Stimulated activated CD4-positive, alpha-beta T cell treated with anti-CD3 and anti-CD28 coated beads, Interleukin-4, amount 100 ng/mL, for 4 hours (primary cell): ENCODE data around the gene SLC38A8.

ENCODE experiments used
- DNase-seq, 2 experiments: peaks; one replicate each; pipeline ENCODE4 v3.0.0-alpha.2; 2020

Gene SLC38A8

DNA sequence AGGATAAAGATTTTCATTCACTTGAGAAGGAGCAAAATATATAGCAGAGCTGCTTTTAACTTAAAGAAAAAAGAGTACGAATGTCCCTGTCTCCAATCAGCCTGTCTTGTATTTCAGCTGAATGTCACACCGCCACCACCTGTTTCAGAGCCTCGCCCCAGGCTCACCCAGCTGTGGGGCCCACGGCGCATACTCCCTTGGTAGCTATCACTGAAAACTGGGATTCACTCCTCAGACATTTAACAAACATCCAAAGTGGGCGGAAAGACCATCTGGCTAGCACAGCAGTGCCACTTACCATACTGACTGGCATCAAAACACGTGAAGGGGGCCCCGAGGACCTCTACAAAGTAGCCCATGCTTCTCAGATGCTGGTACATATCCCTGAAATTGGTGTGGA, 25.4 kb upstream of the SLC38A8 start:
- no peak for DNase-seq

DNA sequence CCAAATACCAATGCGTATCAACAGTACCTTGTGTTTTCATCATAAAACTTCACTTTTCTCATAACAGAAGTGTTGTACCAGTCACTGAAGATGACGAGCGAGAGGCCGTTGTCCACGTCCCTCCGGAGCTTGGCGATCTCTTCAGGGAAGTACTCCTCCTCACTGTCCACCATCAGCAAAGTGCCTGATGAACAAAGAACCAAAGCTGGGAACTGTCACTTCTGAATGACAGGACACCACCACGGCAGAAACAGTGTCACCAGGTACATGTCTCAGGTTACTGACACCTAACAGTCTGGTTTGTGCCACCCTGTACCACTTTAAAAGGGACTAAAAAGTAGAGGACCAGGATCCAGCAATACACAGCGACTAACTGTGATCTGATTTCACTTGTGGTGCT, 25.0 kb upstream of the SLC38A8 start:
- DNase-seq = no peak

DNA sequence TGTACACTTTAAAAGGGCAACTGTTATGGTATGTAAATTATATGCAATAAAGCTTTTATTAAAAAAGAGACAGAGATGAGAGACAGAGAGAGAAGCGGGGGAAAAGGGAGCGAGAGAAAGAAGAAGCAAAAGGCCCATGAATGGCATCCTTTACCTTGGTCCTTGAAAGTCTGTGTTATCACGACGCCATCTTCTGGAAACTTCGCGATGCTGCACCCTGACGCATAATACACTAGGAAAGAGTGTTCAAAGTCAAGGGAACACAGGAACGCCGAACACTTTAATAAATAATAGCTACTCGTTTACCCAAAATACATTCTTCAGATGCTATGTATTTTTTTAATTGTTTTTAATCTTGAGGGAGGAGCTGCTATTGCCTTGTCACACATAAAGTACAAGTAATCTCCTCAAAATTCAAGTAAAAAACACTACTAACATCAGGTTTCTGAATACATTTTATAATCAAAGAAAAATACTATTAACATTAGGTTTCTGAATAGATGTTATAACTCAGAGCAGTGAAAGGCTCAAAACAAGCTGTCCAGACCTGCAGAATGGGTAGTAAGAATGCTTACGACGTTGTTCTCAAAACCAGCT, 23.0 kb upstream of the SLC38A8 start:
- peak; percentile 14 to 23 for DNase-seq

DNA sequence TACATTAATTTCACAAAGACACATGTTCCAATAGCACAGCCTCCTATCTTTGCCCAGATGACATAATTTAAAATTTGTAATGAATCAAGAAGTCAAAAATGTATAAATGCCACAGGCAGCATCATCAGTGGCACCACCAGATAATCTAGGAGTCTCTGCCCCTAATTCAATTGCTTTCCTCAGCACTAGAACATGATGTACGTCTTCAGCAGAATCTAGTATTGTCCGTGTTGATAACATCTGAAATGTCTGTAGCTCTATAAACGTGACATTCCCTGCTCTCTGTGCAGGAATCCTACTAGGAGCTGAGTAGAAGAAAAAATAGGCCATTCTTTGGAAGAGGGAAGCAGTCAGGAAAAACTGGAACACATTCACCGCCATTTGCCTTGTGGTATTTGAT, 21.4 kb upstream of the SLC38A8 start:
- DNase-seq = no peak

DNA sequence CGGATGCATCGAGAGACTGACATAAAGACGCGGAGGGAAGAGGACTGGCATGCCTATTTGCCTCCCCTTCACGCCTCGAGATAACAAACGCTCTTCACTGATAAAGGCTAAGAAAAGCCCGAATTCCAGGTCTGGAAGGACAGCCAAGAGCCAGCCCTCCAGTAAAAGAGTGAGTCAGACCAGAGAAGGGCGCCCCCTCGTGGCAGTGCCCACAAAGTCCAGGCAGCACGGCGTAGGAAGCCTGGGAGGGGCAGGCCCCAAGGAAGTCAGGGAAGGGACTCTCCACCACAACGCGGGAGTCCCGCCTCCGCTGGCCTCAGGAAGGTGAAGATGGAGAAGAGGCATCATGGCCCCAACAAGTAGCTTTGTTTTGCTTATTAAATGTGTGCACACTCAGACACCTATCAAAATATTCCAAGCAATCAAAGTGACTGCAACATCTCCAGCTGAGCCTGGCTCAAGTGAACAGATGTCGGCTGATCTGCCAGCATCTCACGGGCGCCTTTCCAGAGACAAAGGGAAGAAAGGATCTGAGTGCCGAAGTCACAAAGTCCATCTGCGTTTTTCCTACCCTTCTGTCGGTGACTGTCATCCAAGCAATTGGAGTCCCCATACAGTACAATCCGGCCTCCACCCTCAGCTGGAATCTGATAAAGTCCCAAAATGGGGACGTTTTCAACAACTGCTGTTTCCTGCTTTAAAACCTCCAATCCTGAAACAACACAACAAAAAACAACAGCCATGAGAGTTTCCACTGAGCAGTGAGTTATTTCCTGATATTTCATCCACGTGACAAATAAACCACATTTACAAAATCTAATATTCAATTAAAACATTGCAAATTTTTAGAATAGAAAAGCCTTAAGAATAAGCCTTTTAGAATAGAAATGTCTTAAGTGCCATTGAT, 20.4 kb upstream of the SLC38A8 start:
- peak; percentile 43 to 64 for DNase-seq

DNA sequence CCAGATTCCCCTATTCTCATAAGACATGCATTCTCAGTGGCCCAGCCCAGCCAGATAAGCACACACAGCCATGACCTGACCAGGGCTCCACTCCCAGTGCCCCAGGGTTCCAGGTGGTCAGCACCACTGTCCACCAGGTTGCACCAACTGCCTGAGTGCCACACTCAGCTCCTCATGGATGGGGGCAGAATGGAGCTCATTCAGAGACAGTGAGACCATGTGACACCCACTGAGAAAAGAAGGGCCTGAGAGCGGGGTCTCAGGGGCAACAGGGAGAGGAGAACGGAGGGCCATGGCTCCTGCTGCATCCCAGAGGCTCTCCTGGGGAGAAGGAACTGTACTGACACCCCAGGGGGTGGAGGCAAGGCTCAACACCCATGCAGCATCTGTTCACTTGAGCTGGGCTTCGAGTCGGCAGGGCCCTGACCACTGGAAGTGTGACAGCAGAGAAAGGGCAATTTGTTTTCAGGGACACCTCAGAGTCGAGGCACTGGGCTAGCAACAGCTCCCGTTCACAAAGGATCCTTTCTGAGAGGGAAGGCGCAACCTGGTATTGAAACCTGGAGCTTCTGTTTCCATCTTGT, 18.7 kb upstream of the SLC38A8 start:
- no peak for DNase-seq

DNA sequence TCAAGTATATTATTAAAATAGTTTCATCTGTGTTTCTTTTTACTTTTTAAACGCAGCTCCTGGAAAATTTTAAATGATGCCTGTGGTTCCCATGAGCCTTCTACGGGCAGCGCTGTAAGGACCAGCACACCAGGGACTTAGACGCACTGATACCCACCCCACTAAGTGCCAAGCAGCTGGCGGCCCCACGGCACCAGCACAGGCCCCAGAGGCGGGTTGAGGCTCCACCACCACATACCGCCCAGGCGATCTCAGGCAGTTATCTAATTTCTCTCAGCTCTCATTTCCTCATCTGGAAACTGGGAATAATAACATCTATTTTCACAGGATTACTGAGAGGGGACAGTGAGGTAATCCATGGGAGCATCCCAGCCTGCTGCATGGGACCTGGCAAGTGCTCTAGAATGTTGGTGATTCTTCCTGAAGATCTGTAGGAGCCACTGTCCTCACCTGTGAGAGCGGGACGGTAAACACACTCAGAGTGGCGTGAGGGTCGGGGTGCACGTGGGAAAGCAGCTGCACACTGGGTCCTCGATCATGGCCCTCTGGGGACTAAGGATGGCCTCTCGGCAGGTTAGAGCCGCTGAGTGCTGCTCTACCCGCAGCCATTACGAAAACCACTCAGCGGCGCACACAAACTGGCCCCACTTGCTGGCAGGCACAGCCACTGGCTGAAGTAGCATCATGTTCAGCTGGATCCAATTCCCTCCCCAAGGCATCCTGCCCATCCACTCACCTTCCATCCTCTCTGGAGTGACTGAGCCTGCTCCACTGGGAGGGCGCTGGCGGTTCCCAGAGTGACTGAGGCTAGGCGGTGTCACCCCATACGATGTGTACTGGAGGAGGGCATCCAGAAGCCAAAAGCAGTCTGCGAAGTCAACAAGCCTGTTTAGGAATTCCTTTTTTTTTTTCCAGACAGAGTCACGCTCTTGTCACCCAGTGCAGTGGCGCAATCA, 17.6 kb upstream of the SLC38A8 start:
- DNase-seq = no peak

DNA sequence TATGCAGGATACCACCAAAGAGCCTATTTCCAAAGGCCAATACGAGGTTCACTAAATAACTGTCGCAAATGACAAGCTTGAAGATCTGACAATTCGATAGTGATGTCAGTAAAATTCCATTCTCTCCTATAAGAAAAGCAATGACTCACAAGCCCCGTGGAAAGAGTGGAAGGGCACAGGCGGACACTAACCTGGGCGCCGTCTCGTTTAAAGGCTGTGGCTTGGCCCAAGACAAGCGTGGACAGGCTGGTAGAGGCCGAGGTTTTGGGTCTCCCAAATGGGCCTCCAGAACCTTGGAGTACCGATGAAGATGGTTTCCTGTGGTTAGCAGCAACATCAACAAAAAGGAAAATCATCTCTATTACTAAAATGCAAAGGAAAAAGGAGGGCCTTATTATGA, 16.5 kb upstream of the SLC38A8 start:
- no peak for DNase-seq

DNA sequence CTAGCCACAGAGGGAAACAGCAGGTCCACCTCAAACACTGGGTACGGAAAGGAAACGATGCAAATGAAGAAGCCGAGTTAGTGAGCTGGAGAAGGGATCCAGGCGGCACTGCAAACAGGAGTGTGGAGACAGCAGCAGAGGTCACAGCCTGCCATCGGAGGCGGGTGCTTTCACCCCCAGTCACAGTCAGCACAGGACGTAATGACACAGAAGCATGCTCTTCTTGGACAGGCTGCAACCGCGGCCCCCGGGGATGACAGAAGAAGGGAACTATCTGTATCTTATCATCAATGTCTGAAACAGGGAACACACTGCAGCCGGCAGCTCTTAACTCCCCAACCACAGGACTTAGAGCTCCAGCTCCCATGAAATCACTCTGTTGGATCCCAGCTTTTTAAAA, 16.1 kb upstream of the SLC38A8 start:
- DNase-seq = no peak

DNA sequence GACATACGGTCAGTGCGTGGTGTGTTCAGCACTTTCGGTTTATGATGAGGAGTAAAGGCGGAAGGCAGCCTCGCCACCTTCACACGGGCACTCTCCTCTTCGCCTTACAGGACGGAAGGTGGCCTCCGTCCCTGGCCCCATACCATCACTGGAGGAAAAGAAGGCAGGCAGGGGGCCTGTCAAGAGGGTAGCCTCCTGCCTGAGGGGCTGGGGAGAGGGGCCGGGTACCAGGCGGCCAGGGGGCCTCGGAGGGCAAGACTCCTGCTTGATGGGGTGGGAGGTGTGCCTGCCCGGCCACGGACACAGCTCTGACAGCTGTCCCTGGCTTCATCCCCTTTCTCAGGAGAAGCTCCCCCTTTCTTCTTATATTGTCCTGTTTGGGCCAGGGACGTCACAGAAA, 15.6 kb upstream of the SLC38A8 start:
- no peak for DNase-seq

DNA sequence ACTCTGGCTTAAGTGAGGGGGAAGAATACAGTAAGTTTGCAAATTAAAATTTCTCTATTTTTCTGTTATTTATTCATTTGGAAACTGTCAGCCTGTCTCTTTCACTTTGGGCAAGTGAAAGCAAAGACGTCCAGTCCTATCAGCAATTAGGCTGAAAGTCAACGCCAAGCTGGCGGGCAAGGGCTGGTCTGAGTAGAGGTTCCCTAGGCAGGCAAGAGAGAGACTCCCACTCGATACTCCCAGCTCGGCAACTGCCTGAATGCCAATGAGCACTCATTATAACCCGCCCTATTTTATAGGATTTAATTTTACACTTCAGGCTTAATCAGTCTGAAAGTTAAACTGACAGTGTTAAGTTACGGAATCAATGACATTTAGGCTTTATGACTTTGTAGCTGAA, 14.3 kb upstream of the SLC38A8 start:
- no peak for DNase-seq

DNA sequence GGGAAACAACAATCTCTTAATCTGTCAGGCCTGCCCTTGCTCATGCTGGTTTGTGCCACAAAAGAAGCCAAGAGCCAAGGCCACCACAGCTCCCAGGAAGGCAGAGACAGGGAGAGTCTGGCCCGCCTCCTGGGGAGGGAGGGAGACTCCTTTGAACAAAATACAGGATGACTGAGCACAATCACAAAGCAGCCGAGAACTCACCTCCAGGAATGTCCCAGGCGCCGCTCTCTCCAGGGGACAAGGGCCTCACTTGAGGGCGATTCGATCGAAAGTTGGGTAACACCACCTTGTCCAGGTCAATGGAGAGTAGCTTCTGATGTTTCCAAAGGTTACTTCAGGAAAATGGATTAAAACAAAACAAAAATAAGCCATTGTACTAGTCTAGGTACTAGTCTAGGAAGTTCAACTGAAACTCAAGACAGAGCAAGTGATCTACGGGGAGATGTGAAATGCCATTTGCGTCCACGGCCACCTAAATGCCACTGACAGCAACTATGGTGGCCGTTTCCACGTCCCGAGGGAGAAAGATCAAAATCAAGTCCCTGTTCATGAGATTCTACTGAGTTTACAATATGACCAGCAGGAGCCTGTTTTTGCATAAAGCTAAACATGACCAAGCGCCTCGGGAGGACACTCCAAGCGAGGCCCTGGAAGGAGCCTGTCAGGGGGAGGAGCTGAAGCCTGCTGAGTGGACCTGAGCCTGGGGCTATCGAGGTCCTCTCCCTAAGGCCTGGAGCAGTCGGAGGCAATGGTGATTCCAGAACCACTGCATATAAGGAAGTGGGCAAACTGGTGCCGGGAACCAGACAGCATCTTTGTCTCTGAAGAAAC, 13.4 kb upstream of the SLC38A8 start:
- DNase-seq = no peak

DNA sequence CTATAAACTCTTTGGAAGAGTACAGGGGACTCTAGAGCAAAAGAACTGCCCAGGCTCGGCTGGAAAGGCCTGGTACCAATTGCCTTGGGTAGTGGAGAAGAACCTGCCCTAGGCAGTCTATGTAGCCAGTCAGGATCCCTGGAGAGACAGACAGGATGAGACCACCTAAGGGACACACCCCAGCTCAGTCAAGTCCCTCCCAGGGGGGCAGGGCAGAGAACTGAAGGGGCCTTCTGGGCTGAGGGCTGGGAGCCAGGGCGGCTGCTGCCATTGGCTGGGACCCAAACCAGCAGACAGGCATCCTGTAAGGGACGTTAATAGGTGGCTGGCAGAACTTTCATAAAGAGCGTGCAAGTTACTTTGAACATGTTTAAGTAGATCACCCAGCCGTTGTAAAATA, 12.8 kb upstream of the SLC38A8 start:
- no peak for DNase-seq

DNA sequence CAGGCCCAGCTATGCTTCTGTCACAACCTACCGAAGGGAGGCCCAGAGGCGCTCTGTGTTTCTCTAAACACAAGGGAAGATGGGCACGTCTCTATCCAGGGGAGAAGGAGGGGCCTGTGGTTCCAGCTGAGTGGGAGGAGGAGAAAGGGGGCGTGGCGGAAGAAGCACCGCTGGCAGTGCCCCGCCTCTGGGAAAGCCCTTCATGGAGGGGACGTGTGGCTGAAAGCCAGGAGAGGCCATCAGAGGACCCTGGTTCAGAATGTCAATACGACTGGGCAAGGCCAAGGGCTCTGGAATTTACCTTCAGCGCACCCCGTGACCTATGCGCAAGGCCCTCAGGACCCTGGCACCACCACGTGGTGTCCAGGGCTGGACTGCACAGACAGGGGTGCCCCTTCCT, 12.3 kb upstream of the SLC38A8 start:
- DNase-seq = no peak

DNA sequence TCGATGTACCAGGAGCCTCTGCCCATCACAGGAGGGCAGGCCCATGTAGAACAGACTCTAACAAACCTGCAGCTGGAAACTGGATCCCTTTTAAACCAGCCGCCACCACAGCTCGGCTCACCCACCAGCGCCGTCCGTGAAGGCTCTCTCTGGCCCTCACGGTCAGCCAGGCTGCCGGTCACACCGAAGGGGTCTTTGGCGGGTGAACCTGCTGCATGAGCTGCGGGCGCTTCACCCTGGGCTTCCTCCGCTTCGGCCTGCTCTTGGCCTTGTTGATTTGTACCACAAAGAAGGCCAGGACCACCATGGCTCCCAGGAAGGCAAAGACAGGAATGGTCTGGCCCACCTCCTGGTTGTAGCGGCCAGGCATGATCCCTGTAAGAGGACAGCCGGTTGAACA, 11.7 kb upstream of the SLC38A8 start:
- DNase-seq = no peak

DNA sequence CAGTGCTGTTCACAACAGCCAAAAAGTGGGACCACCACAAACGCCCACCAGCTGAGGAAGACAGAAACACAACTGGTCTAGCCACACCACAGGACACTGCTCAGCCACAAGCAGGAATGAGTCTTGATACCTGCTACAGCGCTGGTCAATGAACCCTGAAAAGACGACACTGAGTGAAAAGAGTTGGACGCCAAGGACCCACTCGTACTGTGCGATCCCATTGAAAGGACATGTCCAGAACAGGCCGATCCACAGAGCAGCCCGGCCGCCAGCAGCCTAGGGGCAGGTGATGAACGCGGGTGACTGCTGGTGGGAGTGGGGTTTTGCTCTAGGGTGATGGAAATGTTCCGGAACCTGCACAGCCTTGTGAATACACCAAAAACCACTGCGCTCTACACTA, 10.6 kb upstream of the SLC38A8 start:
- no peak for DNase-seq

DNA sequence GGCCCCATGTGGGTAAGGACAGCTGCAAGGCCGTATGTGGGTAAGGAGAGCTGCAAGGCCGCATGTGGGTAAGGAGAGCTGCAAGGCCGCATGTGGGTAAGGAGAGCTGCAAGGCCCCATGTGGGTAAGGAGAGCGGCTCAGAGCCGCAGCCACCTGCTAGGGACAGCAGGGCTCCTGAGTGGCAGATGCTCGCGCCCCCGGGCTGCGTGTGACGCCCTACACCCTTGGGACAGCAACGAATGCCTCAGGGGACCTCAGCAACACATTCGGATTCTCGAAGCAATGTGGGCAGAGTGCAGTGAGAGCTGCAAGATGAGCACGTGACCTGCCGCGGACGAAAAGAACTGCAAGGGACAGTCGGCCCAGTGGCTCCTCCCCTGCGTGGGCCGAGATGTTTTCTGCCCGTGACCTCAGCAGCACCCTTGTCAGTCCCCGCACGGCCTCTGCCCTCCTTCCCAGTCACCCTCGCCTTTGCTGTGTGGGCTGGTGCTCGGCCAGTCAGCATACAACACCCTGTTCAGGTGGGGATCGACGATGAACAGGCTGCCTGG, 9.6 kb upstream of the SLC38A8 start:
- DNase-seq = no peak

DNA sequence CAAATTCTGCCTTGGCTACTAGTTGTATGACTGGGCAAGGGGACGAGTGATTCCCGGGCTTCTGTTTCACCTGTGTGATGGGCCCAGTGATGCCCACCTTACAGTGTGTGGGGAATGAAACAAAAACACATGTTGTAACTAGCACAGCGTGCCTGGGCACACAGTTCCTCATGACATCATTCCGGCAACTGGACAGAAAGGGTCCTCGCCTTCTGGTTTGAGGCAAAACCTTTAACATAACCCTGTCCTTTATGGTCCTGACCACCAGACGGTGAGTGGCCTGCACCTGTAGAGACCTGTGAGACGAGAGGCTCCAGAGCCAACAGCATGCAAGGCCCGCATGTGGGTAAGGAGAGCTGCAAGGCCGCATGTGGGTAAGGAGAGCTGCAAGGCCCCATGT, 7.7 kb upstream of the SLC38A8 start:
- DNase-seq = no peak

DNA sequence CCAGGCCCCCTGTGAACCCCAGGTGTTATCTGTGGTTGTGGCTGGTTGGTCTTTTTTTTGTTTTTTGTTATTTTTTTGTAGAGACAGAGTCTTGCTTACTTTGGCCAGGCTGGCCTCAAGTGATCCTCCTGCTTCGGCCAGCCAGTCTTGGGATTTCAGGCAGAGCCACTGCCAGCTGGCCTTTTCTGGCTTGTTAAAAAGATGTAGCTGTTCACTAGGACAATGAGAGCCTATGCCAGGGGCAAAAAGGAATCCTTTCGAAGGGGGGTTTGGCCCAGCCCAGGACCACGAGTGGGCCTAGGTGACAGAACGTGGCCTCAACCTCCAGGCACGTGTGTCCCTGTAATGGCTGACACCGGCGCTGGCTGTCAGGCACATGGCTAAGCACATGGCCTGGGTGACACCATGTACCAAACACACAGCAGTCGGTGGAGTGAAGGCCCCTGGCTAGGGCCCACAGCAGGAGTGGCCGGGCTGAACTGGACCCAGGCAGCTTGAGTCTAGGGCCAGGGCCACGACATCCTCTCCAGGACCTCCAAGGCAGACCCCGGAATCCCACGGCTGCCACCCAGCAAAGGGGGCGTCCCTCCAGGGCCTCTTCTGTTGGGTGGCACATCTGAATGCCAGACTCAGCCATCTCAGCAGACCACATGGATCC, 6.9 kb upstream of the SLC38A8 start:
- DNase-seq = no peak

DNA sequence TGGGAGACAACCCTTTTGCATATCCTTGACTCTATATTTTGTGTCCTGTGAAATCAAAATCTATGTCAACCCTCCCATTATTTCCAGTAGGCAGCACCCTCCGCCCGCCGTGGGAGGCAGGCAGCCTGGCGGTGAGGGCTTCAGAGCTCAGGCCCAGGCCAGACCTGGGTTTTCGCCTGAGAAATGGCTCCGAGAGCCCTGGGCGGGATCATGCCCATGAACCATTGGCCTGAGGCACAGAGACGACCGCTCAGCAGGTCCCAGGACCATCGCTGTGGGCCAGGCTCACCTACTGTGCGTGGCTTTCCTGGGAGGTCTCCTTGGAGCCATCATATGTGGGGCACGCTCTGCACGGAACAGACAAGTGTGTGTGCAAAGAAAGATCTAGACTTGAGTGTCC, 6.3 kb upstream of the SLC38A8 start:
- no peak for DNase-seq

DNA sequence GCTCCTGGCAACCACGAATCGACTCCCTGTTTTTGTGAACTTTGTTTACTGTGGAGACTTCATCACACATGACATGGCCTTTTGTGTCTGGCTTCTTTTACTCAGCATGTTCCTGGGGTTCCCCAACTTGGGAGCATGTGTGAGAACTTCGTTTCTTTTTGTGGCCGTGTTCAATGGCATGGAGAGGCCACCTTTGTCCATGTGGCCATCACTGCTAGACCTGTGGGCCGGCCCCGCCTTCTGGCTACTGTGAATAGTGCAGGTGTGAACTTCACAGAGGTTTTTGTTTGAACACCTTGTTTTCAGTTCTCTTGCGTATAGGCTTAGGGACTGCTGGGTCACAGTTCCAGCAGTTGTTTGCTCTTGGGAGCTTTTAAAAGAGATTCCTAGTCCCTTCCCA, 5.7 kb upstream of the SLC38A8 start:
- DNase-seq = no peak
